ENCODE results near the gene POMGNT2.

POMGNT2 gene

DNA sequence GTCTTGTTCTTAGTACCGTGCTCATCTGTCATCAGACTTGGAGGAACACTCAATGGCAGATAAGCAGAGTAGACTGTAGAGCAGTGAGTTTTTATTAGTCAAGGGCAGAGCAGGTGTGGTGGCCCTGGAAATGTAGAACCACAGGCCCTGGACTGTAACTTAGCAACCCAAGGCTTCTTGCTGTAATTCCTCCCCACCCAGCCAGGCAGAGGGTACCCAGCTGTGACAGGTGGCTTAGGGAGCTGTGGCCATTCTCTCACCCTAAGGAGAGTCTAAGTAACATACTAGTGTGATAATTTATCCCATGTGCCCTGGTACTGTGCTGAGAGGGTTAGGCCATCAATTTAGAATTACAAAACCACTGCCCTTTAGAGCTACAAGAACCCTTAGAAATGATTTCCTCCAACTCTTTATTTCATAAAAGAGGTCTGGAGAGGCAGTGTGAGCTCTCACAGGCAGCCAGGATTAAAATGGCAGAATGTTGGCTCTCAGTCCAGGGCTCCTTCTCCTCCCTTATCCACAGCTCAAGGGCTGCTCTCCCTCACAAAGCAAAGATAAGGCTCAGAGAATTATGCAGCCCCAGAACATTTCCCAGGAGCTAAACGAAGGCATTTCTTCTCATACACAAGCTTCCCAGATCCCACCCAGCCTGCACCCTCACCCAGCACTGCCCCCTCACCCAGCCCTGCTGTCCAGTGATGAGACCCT lies 3.0 kb downstream of the POMGNT2 start:
- DNase-seq = no peak

DNA sequence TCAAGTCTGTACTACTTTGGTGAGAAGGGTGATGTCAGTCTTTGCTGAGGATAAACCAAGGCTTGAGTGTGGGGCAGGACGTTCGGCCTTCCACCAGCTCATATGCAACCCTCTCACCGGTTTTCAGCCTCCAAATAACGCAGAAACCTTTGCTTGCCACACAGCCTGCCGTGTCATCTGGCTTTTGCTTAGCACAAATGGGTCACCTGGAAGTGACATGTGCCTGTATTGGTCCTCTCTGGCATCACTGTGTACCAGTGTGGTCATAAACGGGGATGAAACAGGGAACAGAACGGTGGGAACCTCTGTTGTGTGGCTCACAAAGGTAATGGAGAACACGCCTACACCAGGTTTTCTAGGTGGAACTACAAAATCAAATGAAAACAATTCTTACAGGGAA lies 7.1 kb downstream of the POMGNT2 start:
- DNase-seq = no peak

DNA sequence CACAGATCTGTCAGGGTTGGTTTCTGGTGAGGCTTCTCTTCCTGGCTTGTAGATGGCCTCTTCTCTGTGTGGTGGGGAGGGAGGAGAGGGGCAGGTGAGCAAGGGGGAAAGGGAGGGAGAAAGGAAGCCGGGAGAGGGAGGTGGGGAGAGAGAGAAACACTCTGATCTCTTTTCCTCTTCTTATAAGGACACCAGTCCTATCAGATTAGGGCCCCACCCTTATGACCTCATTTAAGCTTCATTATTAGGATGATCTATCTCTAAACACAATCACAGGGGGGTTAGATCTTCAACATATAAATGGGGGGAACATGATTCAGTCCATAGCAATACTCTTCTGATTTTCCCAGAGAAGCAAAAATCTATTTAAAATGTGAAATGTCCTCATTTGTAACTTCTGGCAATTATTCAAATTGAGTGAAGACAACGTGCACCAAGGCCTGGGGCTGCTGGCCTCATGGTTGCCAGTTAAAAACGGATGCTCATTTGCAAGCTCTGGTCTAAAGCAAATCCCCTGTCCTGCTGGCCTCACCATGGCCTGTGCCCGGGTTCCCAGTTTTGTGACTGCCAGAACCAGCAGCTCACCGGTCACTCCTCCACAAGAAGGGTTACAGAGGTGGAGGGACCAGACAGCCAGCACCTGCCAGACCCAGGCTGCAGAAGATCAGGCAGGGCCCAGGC lies 8.3 kb downstream of the POMGNT2 start:
- DNase-seq = no peak

DNA sequence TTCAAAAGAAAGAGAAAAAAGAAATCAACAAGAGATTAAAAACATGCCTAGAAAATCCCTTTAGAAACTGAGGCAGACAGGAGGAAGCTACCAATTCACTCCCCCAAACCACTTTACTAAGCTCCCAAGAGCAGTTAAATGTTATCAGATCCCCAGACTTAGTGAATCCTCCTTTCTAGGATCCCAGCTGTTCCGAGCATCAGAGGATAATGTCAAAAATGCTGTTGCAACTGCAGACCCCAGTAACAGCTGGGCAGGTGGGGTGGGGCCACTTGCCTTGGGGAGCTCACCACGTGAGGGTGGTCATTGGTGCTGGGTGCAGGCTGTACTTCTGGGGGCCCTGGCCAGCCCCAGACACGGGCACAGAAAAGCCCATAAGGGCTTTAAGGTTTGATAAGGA lies 9.1 kb downstream of the POMGNT2 start:
- DNase-seq = no peak

DNA sequence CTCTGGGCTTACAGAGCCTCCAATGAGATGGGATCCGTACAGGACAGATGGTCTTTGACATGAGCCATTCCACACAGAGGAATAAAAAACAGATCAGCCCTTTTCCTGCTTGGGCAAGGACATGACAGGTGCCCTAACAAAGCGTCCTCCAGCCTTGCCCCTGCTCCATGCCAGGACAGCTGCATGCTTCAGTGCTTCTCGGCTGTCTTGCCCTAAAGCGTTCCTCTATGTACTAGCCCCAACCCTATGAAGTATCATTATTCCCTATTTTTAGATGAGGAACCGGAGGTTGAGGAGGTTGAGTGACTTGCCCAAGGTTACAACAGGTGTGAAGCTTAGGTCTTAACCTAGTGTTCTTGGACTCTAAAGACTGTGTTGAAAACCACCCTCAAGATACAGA lies 10.5 kb downstream of the POMGNT2 start:
- no peak for DNase-seq

DNA sequence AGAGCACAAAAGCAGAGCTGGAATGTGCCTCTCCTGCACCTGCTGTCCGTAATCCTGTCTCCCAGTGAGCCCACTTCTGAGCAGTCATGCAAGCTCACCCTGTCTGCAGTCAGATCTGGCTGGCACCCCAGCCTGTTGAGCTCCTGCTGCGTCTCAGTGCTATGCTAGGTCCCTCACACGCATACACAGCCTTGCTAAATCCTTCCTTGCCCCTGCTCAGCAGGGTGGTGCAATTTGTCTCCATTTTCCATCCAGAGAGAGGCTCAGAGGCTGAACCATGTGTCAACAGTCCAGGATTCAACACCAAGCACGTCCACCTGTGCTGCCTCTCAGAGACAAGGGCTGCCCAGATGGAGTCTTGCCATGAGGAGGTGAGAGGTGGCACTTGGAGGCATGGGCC lies 11.0 kb downstream of the POMGNT2 start:
- no peak for DNase-seq

DNA sequence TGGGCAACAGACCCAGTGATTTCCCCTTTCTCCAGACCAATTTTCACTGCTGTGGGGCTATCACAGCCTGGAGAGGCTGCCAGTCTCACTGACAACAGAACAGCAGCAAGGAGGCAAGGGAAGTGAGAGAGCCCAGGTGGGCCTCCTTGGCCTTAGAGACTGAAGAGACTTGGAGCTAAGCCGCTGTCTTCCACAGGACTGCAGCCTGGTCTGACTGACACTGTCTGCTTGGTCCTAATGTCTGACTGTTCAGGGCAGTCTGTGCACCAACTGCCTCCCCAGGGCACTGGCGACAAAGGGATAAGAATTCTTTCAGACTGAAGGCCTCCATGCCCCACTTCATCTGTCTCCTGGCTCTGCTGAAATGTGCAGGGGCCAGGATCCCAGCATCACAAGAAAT lies 11.5 kb downstream of the POMGNT2 start:
- no peak for DNase-seq

DNA sequence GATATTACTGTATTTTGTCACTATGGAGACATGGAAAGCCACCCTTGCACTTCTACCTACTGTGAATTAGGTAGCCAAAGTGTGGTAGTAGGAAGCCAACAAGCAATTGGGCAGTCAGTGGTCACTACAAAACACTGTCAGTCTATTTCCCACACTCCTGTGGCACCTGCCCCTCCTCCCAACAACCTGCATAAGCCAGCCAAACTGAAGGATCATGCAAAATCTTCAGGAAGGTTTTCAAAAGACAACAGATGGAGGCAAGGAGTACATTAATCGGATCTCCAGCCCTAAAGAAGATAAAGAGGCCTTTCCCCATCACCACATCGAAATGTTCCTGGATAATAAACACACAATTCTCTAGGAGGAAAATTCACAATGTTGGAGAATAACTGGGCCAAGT lies 11.9 kb downstream of the POMGNT2 start:
- DNase-seq = no peak

DNA sequence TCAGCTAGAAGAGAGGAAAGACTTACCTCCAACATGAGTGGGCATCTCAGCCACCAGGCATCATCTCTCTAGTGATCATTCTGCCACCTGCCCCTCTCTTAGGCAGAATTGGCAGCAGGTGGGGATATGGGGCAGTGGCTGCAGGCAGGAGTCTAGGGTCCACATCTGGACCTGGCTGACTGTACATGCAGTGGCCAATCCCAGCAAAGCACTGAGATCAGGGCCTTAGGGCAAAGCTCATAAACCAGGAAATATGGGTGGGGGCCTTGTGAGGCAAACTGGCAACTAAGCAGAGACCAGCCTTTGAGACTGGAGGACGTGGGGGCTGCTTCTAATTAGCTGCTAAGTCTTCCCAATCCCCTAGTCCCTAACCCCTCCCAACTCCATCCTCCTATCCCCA lies 12.9 kb downstream of the POMGNT2 start:
- DNase-seq = no peak

DNA sequence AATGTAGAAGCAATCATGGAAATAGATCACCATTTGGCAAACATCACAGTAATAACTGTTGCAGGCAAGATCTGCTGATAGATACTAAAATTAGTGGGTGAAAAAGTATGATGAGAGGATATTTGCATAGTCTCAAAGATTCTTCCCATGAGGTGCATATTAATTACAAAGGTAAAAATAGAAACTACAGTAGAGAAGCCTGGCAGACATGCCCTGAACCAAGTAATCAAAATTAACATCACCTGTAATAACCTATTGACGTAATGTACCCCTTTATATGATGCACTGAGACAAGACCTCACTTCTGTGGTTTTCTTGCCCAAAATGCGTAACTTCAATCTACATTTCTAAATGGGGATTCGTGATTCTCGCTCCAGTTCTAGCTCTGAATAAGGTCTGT lies 14.4 kb downstream of the POMGNT2 start:
- DNase-seq = no peak

DNA sequence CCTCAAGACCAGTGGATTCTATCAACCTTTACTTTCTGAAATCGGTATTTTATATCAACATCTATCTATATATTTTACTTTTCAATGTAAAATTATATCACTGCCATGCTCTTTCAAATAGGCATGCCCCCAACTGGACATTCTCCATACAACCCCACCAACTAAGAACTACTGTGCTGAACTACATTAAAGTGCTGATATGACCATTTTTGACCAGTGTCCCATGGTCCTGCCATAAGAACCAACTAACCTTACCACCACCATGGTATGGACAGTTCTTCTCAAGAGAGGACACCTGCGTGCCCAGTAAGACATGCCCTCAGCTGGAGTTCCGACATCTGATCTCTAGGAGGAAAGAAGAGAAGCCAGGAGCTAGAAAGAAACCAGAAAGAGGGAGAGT lies 15.6 kb downstream of the POMGNT2 start:
- no peak for DNase-seq

DNA sequence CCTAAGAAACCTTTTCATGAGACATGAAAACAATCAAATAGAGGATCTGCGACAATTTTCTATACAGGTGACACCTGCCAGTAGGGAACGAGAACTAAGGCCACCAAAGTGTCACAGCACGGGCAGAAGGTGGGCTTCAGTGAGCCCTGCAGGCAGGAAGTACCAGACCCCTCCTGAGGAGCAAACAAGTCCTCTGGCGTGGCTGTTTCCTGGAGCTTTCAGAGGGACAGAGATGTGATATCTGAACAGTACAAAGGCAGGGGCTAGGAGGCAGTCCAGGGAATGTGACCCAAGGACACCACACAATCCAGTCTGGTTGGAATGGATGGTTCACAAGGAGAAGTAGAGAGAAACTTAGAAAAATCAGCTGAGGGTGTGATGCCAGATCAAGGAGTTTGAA lies 16.8 kb downstream of the POMGNT2 start:
- DNase-seq = no peak

DNA sequence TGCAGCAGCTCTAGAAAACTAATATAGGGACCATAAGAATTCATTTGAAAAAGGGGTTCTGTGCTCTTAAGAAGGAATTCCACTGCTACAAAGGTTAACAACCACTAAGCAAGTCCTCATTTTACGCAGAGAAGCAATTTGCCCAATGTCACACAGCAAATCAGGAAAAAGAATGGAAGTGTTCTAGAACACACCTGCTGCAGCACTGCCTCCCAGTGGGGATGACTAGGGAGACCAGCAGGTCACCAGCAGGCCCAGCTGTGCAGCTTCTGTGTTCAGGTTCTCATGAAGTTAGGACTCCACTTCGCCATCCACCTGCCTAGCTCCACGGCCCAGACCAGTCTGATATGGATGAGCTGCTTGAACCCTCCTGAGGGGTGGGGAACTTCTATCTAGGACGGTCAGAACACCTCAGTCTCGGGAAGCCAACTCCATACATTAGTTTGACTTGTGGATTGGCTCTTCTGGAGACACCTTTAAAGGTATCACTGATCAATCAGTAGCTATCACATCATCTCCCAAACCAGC lies 18.6 kb downstream of the POMGNT2 start:
- no peak for DNase-seq

DNA sequence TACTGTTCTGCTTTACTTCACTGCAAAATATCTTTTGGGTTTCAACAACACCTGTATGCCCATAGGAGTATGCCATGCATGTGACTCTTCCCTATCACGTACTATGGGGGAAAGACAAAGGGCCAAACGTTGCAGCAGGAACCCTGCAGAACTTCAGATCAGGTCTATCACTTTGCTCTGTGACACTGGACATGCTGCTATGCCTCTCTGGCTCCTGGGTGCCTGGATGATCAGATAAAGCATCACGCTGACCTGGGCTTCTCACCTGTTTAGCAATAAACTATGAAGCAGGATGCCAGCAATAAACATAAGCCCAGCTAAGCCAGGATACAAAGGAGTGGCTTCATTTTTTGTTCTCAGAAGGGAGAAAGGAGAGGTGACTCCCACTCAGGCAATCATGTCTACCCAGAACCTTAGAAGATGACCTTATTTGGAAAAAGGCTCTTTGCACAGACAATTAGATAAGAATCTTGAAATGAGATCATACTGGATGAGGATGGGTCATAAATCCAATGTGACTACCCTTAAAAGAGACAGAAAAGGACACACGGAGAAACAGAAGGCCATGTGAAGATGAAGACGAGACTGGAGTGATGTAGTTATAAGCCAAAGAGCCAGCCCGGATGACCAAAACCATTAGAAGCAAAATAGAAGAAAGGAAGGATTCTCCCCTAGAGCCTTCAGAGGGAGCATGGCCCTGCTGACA lies 19.3 kb downstream of the POMGNT2 start:
- DNase-seq = no peak

DNA sequence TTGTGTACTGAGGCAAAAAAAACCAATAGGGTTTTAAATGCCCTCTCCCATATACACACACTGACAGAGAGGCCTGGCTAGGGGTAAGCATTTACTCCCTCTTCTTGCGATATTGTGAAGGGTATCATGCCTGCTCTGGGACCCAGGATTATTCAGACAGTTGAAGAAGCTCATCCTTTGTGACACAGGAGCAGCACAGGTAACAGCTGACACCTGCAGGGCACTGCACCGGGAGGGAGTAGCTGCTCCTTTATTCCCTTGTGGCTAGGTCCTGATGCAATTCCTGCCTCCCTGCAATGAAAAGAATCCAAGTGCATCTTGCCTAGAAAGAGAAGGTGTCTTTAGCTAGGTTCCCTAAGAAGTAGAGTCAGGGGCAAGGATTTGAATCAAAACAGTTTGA lies 23.4 kb downstream of the POMGNT2 start:
- DNase-seq = no peak

DNA sequence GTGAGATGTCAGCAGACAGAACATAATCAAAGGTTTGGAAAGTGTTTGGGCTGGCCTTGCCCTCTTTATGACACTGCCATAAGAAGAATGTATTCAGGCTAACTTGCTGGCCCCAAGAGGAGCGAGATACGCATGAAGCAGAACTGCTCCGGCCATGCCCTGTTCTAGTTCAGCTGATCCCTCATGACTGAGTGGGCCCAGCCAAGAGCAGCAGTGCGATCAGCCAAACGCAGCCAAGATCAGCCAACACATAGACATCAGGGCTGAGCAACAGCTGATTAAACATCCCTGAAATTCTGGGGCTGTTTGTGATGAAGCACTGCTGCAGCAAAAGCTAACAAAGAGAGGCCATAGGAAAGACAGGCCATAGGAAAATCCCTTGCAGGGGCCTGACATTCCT lies 24.1 kb downstream of the POMGNT2 start:
- DNase-seq = no peak

DNA sequence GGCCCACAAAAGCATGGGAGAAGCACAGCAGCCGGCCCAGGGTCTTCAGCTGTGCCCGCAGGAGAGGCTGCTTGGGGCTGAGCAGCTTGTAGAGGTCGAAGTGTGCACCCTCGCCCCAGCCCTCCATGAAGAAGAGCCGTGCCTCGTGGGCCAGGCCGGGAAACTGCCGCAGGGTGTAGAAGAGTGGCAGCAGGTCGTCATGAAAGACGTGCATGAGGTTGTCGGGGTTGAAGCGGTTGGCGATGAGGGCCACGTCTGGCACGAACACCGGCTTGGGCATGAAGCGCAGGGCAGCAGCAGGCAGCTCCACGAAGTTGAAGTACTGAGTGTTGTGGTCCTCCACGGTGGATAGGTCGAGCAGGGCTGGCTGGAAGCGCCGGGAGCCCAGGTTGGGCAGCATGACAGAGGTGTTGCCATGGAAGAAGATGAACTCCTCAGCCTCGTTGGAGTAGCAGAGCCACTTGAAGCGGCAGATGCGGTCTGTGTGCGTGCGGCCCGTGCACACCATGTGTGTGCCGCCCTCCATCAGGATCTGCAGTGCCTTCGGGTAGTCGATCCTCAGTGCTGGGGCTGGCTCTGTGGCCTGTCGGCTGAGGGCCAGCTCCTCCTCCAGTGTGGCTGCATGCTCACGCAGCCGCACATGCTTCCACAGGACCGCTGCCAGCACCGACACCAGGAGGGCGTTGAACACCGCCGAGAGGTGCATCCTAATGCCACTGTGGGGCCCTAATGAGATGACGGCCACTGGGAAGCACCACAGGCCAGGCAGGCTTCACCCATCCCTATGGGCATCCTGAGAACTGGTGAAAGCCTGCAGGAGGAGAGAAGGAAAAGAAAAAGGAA lies 24.9 kb downstream of the POMGNT2 start:
- DNase-seq = no peak

DNA sequence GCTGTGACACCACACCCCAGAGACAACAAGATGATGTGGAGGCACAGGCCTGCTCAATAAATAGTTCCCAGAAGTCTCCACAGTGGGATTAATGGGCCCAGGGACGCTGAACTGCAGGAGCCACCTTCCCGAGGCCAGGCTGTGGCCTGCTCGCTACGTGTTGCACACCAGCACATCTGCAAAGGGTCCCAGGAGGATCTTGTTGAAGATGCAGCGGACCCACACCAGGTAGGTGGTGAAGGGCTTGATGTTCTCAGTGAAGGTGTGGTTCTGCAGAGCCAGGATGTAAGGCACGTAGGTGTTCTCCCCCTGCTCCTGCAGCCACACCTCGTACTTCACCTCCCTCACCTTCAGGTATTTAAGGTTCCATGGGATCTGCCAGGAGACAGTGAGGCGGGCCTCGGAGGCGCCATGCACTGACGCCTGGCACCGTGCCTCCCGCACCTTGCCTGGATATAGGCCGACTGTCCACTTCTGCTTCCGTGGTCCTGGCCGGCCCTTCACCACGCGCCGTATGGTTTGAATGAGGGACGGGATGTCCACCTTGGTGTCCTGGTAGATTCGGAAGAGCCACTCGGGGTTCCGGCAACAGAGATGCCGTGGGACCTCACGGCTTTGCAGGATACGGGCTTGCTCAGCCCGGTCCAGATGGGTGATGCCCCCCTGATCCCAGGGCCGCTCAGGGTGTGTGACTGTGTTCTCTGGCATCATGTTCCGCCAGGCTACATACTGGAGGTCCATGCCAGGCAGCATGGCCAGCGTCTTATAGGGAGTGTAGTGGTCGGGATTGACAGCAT lies 26.1 kb downstream of the POMGNT2 start:
- DNase-seq = no peak

DNA sequence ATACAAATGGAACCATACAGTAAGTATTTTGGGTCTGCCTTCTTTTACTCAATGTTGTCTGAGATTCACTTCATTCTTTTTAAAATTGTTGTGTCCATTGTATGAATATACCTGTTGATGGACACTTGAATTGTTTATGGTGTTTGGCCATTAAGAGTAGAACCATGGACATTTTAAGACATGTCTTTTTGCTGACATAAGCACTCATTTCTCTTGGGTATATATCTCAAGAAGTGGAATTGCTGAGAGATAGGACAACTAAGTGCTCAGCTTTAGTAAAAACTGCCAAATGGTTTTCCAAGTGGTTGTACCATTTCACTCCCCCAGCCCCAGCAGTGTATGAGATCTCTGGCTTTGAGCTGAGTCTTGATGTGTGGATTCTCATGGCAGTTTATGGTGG lies 28.2 kb downstream of the POMGNT2 start:
- no peak for DNase-seq

DNA sequence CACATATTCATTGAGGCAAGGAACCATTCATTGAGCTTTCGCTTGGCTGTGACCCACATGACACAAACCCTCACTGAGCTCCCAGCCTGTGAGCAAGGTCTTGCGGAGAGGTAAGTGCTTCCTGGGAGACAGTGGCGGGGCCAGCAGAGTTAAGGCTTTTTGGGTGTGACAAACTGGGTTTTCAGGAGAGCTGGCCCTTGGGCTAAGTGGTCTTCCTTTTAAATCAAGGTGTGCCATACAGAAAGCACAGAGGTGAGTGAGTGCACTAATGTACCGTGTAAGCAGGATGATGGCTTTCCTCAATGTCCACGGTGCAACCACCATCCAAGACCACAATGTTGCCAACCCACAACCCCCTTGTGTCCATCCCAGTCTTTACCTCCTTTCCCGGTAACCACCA lies 28.6 kb downstream of the POMGNT2 start:
- DNase-seq = no peak

DNA sequence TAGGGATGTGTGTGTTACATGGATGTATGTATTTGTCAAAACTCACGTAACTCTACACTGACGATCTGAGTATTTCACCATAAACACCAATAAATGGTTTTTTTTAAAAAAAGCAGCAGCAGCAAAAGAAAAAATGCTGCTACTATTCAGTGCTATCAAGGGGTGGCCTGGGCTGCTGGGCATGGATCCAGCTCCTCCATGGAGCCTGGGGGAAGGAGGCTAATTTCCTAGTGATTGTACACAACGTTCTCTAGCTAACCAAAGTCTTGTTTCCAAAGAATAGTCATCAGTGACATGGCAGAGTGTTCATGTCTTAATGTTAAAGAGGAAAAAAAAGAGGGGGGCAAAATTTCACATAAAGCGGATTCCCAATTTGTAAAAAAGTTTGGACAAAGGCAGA lies 29.0 kb downstream of the POMGNT2 start:
- no peak for DNase-seq

Measured in activated CD4-positive, alpha-beta T cell treated with anti-CD3 and anti-CD28 coated beads for 48 hours (primary cell).